OCI-LY7 (cell line): ENCODE measurements around the gene TMTC2. TPM values are rescaled to one million over a fixed set of nuclear protein-coding genes. Genes with fewer than 3 reads are reported as not detected.

ENCODE experiments used
- BruUV-seq: library from RNA; stranded (reverse); fragments of 400-500 nt; replicated peaks from 2 replicates; lab custom pipeline; 2021; lab: Mats Ljungman, UMichigan
- CTCF ChIA-PET: fragments of 300-600 bp; sonication (Branson Sonifier 250); formaldehyde crosslinking; loops from one replicate; lab custom pipeline; 2022; ENCODE audit warnings: antibody characterized with exemption; ENCODE audit not compliant: unreplicated experiment; lab: Charles Lee
- POLR2A ChIA-PET: fragments of 300-600 bp; sonication (Branson Sonifier 250); formaldehyde crosslinking; loops from one replicate; lab custom pipeline; 2022; ENCODE audit warnings: antibody characterized with exemption; lab: Charles Lee
- DNase-seq: peaks from one replicate; pipeline ENCODE4 v3.0.0-alpha.2; 2015; ENCODE audit warnings: low spot score
- H2AFZ ChIP-seq: fragments of 200-600 bp; sonication (generic), shearing (Covaris generic); 2 replicates; pipeline ENCODE4 v1.6.1; 2014; ENCODE audit warnings: mild to moderate bottlenecking, antibody characterized with exemption, low read length, moderate library complexity
- H3K27ac ChIP-seq: fragments of 200-600 bp; sonication (generic); 2 replicates; pipeline ENCODE4 v1.5.1; 2014; ENCODE audit warnings: mixed run types, low read depth, mild to moderate bottlenecking, moderate library complexity, low read length, inconsistent platforms; ENCODE audit not compliant: poor library complexity, severe bottlenecking
- H3K36me3 ChIP-seq: fragments of 200-600 bp; sonication (generic); 2 replicates; pipeline ENCODE4 v1.6.1; 2014; ENCODE audit warnings: mild to moderate bottlenecking, antibody characterized with exemption, low read length, moderate library complexity, mixed read lengths; ENCODE audit not compliant: insufficient read depth
- H3K4me1 ChIP-seq: fragments of 200-600 bp; sonication (generic); 2 replicates; pipeline ENCODE4 v1.5.1; 2014; ENCODE audit warnings: mild to moderate bottlenecking, low read length; ENCODE audit not compliant: insufficient read depth, poor library complexity, severe bottlenecking
- H3K4me2 ChIP-seq: fragments of 200-600 bp; sonication (generic); 2 replicates; pipeline ENCODE4 v1.6.1; 2014; ENCODE audit warnings: mild to moderate bottlenecking, low read length
- H3K4me3 ChIP-seq: fragments of 200-600 bp; sonication (generic); 2 replicates; pipeline ENCODE4 v1.5.1; 2014; ENCODE audit warnings: mild to moderate bottlenecking, low read depth, low read length; ENCODE audit not compliant: poor library complexity, severe bottlenecking
- H3K79me2 ChIP-seq: fragments of 200-600 bp; sonication (generic); 2 replicates; pipeline ENCODE4 v1.6.1; 2016; ENCODE audit warnings: low read depth, mild to moderate bottlenecking, low read length, moderate library complexity, mixed read lengths; ENCODE audit not compliant: insufficient read depth
- H3K9me2 ChIP-seq: fragments of 200-600 bp; sonication (generic); 2 replicates; pipeline ENCODE4 v1.6.1; 2016; ENCODE audit warnings: mild to moderate bottlenecking, low read length, mixed read lengths; ENCODE audit not compliant: insufficient read depth
- H3K9me3 ChIP-seq: fragments of 200-600 bp; sonication (generic); 2 replicates; pipeline ENCODE4 v1.6.1; 2014; ENCODE audit warnings: mild to moderate bottlenecking, mixed run types, low read length, mixed read lengths
- H4K20me1 ChIP-seq: fragments of 200-600 bp; sonication (generic); 2 replicates; pipeline ENCODE4 v1.6.1; 2014; ENCODE audit warnings: mild to moderate bottlenecking, antibody characterized with exemption, low read length, moderate library complexity, mixed read lengths; ENCODE audit not compliant: insufficient read depth
- EZH2phosphoT487 ChIP-seq: fragments of 200-600 bp; sonication (generic); IDR thresholded peaks from 2 replicates; pipeline ENCODE4 v1.6.1; 2018; ENCODE audit warnings: low read depth, borderline replicate concordance, mild to moderate bottlenecking, mixed run types, antibody characterized with exemption, low read length, moderate library complexity, mixed read lengths
- intact Hi-C: fragments of 100-400 bp; cut with micrococcal nuclease; formaldehyde crosslinking; loops from one replicate; pipeline ENCODE4 v1.10.0; 2022; ENCODE audit not compliant: unreplicated experiment
- total RNA-seq, 2 experiments: library from RNA; depleted of rRNA in 1 of 2; stranded (reverse); fragments of >200 nt in 1 of 2; shearing (Covaris generic) in 1 of 2; gene quantifications; 2 replicates each; pipeline ENCODE4 v1.2.3, GENCODE V29; 2014 to 2022
- TF ChIP-seq, protein P1 (sequence below): fragments of 200-600 bp; sonication (generic); conservative IDR thresholded peaks from 2 replicates; pipeline ENCODE4 v1.5.1; 2014; ENCODE audit warnings: mild to moderate bottlenecking, antibody characterized with exemption, low read length, moderate library complexity, mixed read lengths

The TMTC2 gene
- total RNA-seq, 2 experiments from 2014 or later = 5.6 to 8.1 TPM

GRCh38 chr12:83082690-83083276 lies 396.1 kb downstream of the TMTC2 start:
- Histone ChIP-seq H3K36me3 (no peaks in the 10 kb centered on the region), H3K4me3 (no peak overlapping the region), H4K20me1 (no peaks in the 10 kb centered on the region), H3K4me2 (no peak overlapping the region), H3K9me3 (no peaks in the 10 kb centered on the region), H2AFZ (no peak overlapping the region), H3K4me1 (no peaks in the 10 kb centered on the region), H3K79me2 (no peaks in the 10 kb centered on the region), H3K27ac (no peak overlapping the region), H3K9me2 (no peaks in the 10 kb centered on the region)
- ChIA-PET CTCF (no interaction called here), POLR2A (no interaction called here)
- BruUV-seq = no TSS peak
- DNase-seq = no peak
- intact Hi-C loops = no loop called here
- TF ChIP-seq, protein P1, sequence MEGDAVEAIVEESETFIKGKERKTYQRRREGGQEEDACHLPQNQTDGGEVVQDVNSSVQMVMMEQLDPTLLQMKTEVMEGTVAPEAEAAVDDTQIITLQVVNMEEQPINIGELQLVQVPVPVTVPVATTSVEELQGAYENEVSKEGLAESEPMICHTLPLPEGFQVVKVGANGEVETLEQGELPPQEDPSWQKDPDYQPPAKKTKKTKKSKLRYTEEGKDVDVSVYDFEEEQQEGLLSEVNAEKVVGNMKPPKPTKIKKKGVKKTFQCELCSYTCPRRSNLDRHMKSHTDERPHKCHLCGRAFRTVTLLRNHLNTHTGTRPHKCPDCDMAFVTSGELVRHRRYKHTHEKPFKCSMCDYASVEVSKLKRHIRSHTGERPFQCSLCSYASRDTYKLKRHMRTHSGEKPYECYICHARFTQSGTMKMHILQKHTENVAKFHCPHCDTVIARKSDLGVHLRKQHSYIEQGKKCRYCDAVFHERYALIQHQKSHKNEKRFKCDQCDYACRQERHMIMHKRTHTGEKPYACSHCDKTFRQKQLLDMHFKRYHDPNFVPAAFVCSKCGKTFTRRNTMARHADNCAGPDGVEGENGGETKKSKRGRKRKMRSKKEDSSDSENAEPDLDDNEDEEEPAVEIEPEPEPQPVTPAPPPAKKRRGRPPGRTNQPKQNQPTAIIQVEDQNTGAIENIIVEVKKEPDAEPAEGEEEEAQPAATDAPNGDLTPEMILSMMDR = no peak
- no peak for TF ChIP-seq EZH2phosphoT487

DNA sequence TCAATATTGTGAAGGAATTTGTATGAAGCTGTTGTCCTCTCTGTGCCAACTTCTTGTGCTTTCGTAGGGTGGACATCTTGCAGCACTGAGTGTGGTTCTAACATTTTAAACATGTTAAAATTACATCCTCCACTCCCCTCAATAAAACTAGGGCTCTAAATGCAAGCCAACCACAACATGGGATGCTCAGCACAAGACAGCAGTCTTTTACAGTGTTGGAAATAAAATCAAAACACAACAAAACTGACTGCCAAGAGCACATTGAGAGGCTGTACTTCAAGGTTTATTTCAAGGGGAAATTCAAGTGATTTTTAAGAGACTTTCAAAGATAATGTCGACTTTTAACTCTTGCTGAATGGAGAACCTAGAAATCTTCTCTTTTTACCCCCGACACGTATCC lies 396.9 kb downstream of the TMTC2 start:
- no TSS peak for BruUV-seq
- ChIA-PET CTCF (no interaction called here), POLR2A (no interaction called here)
- Histone ChIP-seq H3K9me2 (no peaks in the 10 kb centered on the region), H3K4me2 (no peak overlapping the region), H3K36me3 (no peaks in the 10 kb centered on the region), H2AFZ (no peak overlapping the region), H3K9me3 (no peaks in the 10 kb centered on the region), H3K4me1 (no peaks in the 10 kb centered on the region), H3K27ac (no peak overlapping the region), H3K4me3 (no peak overlapping the region), H4K20me1 (no peaks in the 10 kb centered on the region), H3K79me2 (no peaks in the 10 kb centered on the region)
- TF ChIP-seq, protein P1 = no peak
- no peak for TF ChIP-seq EZH2phosphoT487
- no peak for DNase-seq
- intact Hi-C loops = no loop called here

DNA sequence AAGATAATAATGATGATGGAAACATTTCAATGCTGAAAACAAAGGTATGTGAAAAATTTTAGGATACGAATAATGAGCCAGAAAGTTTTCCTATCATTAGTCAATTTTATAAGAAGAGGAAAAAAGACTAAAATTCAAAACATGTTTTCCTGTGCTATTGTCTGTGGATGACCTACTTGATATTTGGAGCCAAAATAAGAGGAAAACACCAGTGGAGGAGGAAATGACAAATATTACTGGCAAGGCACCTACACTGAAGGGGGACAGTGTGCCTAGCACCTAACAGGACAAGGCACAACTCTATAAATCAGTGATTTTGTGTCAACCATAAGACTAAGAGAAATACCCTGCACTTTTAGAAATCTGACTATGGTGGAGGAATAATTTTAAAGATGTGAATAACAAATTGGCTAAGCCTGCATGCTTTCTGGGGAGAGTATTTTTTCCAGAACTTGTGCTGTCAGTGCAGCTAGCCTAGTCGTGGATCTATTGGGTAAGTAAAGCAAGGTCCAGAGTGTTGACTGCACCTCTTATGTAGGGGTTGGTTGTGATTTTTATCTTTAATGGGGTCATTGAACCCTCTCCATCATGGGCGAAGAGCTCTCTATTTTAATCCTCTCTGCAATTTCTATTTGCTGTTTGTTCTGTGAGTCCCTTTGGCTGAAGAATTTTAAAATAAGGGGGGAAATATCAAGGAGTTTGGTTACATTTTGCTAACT lies 398.0 kb downstream of the TMTC2 start:
- TF ChIP-seq, protein P1 = no peak
- TF ChIP-seq EZH2phosphoT487 = no peak
- no peaks in the 10 kb centered on the region for H3K9me3 ChIP-seq
- H3K9me2 ChIP-seq = no peaks in the 10 kb centered on the region
- DNase-seq = no peak
- no peak overlapping the region for H3K4me3 ChIP-seq
- H3K79me2 ChIP-seq = no peaks in the 10 kb centered on the region
- intact Hi-C loops = no loop called here
- H3K36me3 ChIP-seq = no peaks in the 10 kb centered on the region
- no peak overlapping the region for H3K4me2 ChIP-seq
- no peaks in the 10 kb centered on the region for H4K20me1 ChIP-seq
- no peaks in the 10 kb centered on the region for H3K4me1 ChIP-seq
- ChIA-PET POLR2A (interaction anchor here (1.7 kb wide), 1 partner anchor 10 kb away, joined by 4 read pairs; no protein-coding TSS in a partner anchor), CTCF (no interaction called here)
- no peak overlapping the region for H3K27ac ChIP-seq
- BruUV-seq = no TSS peak
- no peak overlapping the region for H2AFZ ChIP-seq
